ENCODE data around the gene SORT1. TPM values are rescaled to one million over a fixed set of nuclear protein-coding genes. Genes with fewer than 3 reads are reported as not detected.

SORT1 gene
- total RNA-seq, 1 donor from 2014 or later, result 40.6 TPM

GRCh38 chr1:109270623-109271317 is 126.9 kb downstream of the SORT1 start:
- Mint-ChIP-seq H3K27ac (no peak overlapping the region), H3K9me3 (no peaks in the 10 kb centered on the region), H3K4me1 (peaks cover 32% of the 10 kb centered on the region), H3K36me3 (peaks cover 11% of the 10 kb centered on the region), H3K27me3 (ENCODE audit: low read depth) (no peaks in the 10 kb centered on the region), H3K4me3 (no peak overlapping the region)
- TF ChIP-seq, protein P1, sequence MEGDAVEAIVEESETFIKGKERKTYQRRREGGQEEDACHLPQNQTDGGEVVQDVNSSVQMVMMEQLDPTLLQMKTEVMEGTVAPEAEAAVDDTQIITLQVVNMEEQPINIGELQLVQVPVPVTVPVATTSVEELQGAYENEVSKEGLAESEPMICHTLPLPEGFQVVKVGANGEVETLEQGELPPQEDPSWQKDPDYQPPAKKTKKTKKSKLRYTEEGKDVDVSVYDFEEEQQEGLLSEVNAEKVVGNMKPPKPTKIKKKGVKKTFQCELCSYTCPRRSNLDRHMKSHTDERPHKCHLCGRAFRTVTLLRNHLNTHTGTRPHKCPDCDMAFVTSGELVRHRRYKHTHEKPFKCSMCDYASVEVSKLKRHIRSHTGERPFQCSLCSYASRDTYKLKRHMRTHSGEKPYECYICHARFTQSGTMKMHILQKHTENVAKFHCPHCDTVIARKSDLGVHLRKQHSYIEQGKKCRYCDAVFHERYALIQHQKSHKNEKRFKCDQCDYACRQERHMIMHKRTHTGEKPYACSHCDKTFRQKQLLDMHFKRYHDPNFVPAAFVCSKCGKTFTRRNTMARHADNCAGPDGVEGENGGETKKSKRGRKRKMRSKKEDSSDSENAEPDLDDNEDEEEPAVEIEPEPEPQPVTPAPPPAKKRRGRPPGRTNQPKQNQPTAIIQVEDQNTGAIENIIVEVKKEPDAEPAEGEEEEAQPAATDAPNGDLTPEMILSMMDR (IDR thresholded peaks at IDR 0.05; ENCODE audit: unreplicated experiment), result no peak
- DNase-seq (ENCODE audit: low spot score in 2 of 2, unreplicated experiment in 2 of 2), result no peak

DNA sequence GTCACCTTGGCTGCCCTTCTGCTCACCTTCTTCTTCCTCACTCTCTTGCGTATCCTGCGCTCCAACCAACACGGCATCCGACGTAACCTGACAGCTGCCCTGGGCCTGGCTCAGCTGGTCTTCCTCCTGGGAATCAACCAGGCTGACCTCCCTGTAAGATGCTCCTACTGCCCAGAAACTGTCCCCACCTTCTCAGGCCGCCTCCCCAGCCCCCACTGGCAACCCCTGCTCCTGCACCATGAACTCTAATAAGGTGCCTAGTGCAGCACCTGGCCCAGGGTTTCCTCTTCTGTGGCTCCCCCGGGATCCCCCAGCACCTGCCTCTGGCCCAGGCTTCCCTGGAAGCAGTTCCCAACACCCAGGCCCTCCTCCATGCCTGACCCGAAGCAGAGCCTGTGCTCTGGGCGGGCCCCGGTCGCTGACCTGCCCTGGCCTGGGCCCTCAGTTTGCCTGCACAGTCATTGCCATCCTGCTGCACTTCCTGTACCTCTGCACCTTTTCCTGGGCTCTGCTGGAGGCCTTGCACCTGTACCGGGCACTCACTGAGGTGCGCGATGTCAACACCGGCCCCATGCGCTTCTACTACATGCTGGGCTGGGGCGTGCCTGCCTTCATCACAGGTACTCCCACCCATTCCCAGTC is 127.6 kb downstream of the SORT1 start:
- Mint-ChIP-seq H3K36me3 (peaks cover 11% of the 10 kb centered on the region), H3K27ac (no peak overlapping the region), H3K27me3 (ENCODE audit: low read depth) (no peaks in the 10 kb centered on the region)

DNA sequence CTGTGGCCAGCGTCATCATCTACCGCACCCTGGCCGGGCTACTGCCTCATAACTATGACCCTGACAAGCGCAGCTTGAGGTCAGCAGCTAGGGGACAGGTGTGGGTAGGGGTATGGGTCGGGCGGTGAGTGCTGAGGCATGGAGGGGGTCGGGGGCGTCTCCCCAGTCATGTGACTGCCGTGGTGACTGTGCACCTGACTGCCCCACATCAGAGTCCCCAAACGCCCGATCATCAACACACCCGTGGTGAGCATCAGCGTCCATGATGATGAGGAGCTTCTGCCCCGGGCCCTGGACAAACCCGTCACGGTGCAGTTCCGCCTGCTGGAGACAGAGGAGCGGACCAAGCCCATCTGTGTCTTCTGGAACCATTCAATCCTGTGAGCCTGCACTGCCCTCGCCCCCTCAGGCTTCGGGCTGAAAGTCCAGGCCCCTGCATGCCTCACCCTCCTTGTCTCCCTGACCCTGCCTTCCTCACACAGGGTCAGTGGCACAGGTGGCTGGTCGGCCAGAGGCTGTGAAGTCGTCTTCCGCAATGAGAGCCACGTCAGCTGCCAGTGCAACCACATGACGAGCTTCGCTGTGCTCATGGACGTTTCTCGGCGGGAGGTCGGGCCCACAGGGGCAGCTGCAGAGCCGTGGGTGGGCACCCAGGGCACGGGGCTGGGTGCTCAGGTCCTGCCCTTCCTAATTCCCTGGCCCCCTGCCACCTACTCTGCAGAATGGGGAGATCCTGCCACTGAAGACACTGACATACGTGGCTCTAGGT is 128.3 kb downstream of the SORT1 start:
- no peak for DNase-seq (ENCODE audit: low spot score in 2 of 2, unreplicated experiment in 2 of 2)
- H3K4me1 Mint-ChIP-seq, result peaks cover 18% of the 10 kb centered on the region
- H3K9me3 Mint-ChIP-seq, result no peaks in the 10 kb centered on the region
- no peaks in the 10 kb centered on the region for H3K27me3 Mint-ChIP-seq (ENCODE audit: low read depth)
- H3K27ac Mint-ChIP-seq, result no peak overlapping the region
- H3K4me3 Mint-ChIP-seq, result no peak overlapping the region
- H3K36me3 Mint-ChIP-seq, result peaks cover 11% of the 10 kb centered on the region
- TF ChIP-seq, protein P1 (IDR thresholded peaks at IDR 0.05; ENCODE audit: unreplicated experiment), result no peak

More for the DNA sequence above, 127.6 kb downstream of the SORT1 start:
- no peak overlapping the region for H3K4me3 Mint-ChIP-seq
- no peak for DNase-seq (ENCODE audit: low spot score in 2 of 2, unreplicated experiment in 2 of 2)
- no peaks in the 10 kb centered on the region for H3K9me3 Mint-ChIP-seq
- peaks cover 25% of the 10 kb centered on the region for H3K4me1 Mint-ChIP-seq
- TF ChIP-seq, protein P1 (IDR thresholded peaks at IDR 0.05; ENCODE audit: unreplicated experiment), result no peak

DNA sequence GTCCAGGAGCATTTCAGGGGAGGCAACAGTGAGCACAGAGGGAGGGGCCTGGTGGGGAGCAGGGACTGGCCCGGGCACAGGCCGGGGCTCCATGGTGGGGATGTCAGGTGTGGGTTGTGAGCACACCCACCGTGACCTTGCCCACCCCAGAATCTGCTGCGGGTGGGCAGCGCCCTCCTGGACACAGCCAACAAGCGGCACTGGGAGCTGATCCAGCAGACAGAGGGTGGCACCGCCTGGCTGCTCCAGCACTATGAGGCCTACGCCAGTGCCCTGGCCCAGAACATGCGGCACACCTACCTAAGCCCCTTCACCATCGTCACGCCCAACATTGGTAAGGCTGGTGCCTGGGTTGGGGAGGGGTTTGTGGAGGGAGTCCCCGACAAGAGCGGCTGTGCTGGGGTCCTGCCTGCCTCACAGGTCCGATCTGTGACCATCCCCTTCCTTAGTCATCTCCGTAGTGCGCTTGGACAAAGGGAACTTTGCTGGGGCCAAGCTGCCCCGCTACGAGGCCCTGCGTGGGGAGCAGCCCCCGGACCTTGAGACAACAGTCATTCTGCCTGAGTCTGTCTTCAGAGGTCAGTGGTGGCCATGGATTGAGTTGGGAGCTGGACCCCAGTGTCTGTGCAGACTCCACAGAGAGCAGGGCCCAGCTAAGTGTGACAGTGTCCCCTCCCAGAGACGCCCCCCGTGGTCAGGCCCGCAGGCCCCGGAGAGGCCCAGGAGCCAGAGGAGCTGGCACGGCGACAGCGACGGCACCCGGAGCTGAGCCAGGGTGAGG is 129.1 kb downstream of the SORT1 start:
- Mint-ChIP-seq H3K36me3 (peaks cover 11% of the 10 kb centered on the region), H3K4me3 (no peak overlapping the region), H3K27ac (no peak overlapping the region), H3K27me3 (ENCODE audit: low read depth) (no peaks in the 10 kb centered on the region), H3K4me1 (peaks cover 13% of the 10 kb centered on the region), H3K9me3 (no peaks in the 10 kb centered on the region)
- no peak for DNase-seq (ENCODE audit: low spot score in 2 of 2, unreplicated experiment in 2 of 2)
- TF ChIP-seq, protein P1 (IDR thresholded peaks at IDR 0.05; ENCODE audit: unreplicated experiment), result no peak

DNA sequence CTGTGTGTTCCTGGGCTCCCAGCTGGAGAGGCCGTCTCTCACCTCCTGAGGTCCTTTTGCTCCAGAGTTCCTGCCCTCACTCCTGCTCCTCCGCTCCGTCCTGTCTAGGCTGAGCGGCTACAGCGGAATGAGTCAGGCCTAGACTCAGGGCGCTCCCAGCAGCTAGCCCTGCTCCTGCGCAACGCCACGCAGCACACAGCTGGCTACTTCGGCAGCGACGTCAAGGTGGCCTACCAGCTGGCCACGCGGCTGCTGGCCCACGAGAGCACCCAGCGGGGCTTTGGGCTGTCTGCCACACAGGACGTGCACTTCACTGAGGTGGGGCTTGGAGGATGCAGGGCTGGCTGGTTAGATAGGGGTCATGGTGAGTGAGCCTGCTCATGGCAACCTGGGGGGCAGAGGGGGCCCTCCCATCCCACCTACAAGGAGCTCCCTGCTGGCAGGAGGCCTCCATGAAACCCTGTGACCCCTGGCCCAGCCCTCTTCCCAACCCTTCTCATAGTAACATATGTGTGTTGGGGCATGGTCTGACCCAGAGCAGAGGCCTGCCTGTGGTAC is 129.9 kb downstream of the SORT1 start:
- H3K27ac Mint-ChIP-seq, result no peak overlapping the region
- H3K36me3 Mint-ChIP-seq, result peaks cover 11% of the 10 kb centered on the region
- TF ChIP-seq, protein P1 (IDR thresholded peaks at IDR 0.05; ENCODE audit: unreplicated experiment), result no peak
- H3K9me3 Mint-ChIP-seq, result no peaks in the 10 kb centered on the region
- no peak overlapping the region for H3K4me3 Mint-ChIP-seq
- H3K4me1 Mint-ChIP-seq, result peaks cover 12% of the 10 kb centered on the region
- H3K27me3 Mint-ChIP-seq (ENCODE audit: low read depth), result no peaks in the 10 kb centered on the region
- no peak for DNase-seq (ENCODE audit: low spot score in 2 of 2, unreplicated experiment in 2 of 2)
